ENCODE data around the gene RRAS2.
"Not testable (repeated sequence)": the region's sequence is repeated elsewhere in the genome, so short reads cannot be mapped to it uniquely, and the experiment has no call there.

Gene RRAS2

DNA sequence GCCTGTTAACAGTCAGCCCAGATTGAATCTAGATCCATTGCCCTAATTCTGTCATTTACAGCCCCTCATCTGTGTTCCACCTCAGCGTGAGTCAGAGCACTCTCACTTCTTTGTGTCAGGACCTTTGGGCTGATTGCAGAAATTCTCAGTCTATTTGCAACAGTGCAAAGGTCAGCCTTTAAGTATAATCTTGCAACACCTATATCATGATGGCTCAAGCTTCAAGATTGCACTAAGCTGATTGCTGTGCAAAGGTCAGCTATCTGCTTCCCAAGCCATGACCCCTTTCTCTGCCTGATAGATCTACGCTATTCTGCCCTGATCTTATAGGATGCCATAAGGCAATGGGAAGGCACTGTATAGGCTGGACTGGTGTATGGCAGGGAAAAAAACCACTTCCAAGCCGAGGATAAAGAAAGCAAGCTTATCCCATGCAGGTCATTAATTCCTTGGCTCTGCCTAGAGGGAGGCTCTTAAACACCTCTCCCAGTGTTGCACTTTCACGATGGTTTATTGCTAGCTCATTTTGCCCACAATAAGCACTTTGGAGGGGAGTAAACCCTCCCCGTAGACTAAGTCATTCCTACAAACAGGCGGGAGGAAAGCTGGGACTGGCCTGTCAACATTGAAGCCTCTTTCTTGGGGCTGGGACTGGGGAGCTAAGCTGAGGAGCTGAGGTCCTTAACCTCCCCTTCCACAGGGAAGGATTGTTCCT is 100.6 kb downstream of the RRAS2 start:
- no peak for DNase-seq (ENCODE audit: low spot score)

DNA sequence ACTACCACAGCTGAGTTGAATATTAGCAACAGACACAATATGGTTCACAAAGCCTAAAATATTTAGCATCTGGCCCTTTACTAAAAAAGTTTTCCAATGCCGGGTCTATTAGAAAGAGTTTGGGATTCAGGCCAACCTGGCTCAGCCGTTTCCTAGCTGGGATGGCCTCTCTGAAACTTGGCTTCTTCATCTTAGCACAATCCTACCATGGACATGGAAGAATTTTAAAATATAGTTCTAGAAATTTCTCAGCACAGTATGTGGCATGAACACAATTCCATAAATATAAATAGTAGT is 103.8 kb downstream of the RRAS2 start:
- DNase-seq (ENCODE audit: low spot score) = no peak

DNA sequence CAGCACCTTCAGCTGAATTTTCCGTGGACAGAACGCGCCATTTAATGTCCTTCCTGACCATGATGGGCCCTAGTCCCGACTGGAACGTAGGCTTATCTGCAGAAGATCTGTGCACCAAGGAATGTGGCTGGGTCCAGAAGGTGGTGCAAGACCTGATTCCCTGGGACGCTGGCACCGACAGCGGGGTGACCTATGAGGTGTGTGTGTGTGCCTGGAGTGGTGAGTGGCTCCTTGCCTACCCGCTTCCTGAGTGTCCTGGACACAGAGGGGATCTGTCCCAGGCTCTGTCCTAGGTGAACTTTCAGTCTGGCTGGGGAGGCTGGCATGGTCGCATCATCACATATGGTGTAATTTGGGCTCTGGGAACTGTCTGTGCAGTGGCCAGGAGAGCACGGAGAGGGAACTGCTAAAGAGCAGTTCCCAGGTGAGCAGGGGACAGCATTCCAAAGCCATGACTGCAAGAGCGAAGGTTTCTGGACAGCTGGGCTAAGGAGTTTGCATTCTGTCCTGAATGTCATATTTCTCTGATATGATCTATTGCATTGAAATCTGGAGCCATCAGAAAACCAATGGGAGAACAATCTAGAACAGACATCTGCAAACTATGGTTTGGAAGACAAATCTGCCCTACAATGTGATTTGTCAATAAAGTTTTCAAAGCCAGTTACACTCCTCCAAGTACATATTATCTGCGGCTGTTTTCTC is 104.3 kb downstream of the RRAS2 start:
- no peak for DNase-seq (ENCODE audit: low spot score)

DNA sequence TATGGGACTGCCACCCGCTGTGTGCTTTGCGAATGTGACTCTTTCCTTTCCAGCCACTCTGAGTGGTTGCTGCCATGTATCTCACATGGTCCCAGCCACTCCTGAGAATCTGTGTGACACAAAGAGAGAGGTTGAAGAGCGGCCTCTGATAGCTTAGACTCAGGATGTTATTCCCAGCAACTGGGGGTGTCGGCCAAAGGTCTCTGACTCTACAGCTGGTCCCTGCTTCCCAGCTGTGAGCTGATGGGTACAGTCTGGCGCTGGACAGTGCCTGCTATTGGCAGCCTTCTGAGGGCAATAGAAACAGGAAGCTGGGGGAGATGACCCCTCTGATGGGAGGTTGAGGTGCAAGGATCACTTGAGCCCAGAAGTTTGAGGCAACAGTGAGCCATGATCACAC is 105.1 kb downstream of the RRAS2 start:
- no peak for DNase-seq (ENCODE audit: low spot score)

DNA sequence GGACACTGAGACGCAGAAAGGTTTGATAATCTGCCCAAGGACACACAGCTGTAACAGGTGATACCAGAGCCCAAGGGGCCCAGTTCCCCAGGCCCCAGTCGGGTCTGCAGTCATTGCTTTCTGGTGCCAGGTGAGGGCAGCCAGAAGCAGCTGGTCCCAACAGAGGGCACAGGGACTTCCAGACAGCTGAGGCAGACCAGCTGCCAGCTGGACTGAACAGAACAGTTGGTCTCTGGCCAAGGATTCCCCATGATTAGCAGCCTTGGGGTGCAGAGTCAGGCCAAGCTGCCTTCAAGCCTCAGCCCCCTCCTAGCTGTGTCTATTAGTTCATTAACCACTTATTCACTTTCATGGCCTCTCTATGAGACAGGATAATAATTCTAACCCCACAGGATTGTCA is 105.6 kb downstream of the RRAS2 start:
- no peak for DNase-seq (ENCODE audit: low spot score)

DNA sequence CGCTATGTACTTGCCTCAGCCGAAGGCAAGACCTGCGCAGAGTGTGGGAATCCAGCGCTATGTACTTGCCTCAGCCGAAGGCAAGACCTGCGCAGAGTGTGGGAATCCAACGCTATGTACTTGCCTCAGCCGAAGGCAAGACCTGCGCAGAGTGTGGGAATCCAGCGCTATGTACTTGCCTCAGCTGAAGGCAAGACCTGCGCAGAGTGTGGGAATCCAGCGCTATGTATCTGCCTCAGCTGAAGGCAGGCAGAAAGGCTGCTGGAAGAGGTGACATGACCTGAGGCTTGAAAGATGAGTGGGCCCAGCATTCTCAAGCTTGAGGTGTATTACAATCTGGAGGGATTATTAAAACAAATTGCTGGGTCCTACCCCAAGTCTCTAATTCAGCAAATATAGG is 106.5 kb downstream of the RRAS2 start:
- not testable (repeated sequence) for DNase-seq (ENCODE audit: low spot score)

DNA sequence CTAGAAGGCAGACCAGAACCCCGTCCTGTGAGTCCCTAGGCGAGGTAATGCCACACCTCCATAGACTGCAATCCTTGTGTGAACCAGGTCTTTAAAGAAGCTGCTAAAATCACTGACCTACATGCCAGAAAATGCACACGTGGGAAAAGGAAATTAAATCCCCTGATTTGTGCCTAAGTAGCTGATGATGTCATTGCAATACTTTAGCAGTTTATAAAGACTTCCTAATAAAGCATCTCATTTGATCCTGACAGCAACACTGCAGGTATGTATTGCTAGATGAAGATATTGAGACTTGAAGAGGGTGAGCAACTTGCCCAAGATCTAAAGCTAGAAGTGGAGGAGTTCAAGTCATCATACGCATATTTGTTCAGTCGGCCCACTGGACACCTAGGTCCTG is 107.2 kb downstream of the RRAS2 start:
- DNase-seq (ENCODE audit: low spot score) = no peak

DNA sequence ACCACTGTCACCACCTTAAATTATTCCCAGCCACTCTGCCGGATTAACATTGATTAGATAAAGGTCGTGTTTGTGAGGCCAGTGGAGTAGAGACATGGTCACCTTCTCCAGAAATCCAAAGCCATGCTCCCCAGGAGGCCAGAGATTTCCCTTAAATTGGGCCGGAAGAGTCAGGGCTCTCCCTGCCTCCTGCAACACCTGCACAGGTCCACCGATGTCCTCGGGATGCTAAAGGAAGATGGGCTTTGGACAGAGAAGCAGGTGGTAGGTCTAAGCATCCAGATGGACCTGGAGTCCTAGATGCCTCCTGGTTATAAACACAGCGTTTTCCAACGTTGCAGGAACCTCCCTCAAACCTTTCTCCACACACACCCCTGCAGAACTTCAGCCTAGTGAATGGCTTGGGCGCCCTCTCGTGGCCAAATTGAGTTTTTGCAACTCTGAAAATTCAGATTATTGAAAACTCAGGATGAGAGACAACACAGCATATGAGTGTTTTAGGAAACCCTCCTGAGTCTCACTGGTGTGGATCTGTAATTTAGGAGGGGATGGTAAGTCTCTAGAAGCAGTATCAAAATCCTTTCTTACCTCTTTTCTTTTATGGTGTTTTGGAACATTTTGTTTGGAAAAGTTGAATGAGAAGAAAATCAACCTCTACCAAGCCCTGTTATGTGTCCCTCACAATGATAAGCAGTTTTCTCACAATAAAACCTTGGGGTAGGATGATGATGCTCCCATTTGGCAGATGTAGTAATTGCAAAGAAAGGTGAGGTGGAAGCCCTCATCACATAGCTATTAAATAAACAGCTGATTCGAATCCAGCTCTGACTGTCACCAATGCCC is 109.6 kb downstream of the RRAS2 start:
- peak; percentile 73 for DNase-seq (ENCODE audit: low spot score)

DNA sequence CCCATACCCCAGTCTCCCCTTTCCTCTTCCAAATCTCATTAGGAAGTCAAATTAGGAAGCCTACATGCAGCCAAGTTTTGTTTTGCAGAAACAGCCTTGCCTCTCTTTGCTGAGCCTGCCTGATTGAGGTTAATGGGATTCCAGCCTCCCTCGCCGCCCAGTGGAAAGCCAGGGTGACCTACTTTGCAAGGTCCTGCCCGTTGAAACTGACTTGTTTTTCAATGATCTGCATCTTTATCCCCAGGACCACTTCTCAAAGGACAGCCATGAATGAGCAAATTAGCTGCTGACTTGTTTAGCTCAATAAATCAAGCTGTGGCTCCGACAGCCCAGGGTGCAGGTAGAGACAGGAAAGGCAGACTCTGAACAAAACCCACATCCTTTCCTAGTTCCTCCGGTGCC is 110.4 kb downstream of the RRAS2 start:
- peak; percentile 40 for DNase-seq (ENCODE audit: low spot score)

DNA sequence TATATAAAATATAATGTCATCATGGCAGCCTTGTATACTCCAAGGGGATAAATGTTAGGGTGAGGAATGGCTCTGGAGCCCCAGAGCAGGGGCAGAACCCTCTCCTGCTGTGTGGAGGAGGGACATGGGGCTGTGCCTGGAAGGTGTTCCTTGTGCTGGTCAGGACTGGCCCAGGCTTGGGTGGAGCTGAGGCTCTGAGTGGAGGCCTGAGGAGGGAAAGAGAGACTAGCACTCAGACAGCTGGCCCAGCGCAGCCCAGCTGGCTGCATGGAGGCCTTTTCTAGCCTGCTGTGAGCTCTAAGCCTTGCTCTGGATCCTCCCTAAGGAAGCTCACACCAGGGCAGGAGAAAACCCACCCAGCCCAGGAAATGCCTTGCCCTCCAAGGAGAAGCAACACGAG is 113.5 kb downstream of the RRAS2 start:
- no peak for DNase-seq (ENCODE audit: low spot score)

DNA sequence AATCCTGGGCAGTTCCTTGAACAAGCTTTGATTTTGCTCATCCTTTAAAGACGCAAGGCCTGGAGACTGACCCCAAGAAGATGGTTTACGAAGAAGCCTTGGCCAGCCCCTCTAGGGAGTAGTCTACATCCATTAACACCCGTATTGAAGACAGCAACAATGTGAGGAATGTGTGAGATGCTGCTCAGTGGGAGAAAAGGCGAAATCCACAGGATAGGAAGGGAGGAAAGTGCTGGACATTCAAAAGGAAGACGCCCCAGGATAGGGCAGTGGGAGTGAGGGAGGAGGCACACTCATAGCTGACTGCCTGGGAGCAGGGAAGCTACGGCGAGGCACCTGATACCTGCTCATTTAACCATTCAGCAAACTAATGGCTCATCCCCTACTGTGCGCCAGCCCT is 114.1 kb downstream of the RRAS2 start:
- DNase-seq (ENCODE audit: low spot score) = no peak

DNA sequence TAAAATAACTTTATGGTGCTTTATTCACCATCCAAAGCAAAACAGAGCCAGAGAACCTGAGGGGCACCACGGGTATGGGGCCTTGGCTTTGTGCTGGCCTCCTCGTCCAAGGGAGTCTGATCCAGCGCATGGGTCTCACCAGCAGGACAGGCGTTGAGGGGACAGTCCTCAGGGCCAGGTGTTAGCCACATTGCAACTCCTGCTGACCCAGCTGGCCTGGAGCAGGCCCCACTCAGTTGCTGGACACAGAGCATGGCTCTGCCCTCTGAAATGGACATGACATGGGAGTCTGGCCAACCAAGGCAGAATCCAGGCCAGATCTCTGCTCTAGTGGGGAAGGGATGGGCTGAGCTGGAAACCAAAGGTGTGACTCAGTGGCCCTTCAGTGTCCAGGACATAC is 116.2 kb downstream of the RRAS2 start:
- DNase-seq (ENCODE audit: low spot score) = no peak

DNA sequence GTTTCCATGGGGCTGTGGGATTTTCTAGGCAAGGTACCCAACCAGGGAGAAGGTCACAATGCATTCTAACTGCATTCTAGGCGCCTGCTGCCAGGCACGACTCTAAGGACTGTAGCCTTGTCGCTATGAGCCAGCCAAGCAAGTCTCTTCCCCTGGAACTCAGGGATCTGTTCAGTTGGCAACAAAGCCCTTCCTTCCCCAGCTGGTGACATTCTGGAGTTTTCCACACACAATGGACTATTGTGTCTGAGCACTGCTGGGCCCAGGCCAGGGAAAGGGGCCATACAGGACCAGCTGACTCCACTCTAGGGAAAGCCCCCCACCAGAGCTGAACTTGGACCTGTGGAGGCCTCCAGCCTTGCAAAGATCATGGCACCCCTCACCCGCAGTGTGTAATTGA is 116.8 kb downstream of the RRAS2 start:
- DNase-seq (ENCODE audit: low spot score) = no peak

DNA sequence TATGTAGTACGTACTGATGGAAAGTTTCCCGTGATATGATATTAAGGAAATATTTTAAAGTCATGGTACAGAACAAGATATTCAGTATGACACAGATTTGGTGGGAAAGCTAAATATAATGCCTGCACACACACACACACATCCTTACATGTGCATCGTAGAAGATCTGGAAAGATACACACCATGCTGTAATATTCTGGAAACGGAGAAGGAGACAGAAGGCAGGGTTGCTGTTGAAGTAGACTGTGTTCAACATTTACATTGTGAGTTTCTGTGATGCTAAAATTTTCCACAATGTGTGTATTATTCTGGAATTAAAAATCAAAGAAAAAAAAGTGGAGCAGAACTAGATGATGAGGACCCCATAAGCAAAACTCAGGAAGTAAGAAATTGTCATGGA is 118.0 kb downstream of the RRAS2 start:
- DNase-seq (ENCODE audit: low spot score) = no peak

DNA sequence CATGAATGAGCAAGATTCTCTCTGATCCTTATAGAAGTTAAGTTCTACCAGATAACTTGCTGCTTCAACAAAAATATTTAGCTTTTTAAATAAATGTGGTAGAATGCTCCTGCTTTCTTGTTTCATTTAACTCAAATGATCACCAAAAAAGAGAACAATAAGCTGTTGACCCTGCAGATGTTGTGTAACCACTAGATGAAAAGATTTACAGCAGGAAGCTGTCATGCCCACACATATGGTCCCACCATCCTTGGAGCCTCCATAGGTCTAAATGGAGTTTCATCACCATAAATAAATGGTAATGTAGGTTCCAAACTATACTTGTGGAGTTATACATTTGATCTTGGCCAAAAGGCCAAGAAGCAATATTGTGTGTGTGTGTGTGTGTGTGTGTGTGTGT is 118.8 kb downstream of the RRAS2 start:
- DNase-seq (ENCODE audit: low spot score) = no peak

DNA sequence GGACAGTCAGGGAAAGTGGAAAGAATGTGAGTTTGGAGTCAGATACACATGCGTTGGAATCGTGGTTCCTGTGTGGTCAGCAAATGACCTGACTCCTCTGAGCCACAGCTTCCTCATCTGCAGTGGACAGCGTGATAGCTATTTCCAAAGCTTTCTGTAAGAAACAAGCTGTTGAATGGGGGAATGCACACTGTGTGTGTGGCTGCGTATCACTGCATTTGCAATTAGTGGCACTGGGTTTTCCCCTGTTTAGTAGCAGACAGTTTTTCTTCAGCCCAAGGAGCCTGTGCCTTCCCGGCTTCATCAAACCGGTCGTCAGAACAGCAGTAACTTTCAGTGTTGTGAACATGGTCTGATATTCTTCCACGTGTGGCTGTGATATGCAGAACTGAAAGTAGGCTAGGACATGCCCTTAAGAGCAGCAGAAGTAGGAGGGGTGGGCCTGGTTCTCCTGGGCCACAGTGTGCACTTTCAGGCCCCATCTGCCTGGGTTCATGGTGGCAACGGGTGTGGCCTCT is 121.5 kb downstream of the RRAS2 start:
- no peak for DNase-seq (ENCODE audit: low spot score)

DNA sequence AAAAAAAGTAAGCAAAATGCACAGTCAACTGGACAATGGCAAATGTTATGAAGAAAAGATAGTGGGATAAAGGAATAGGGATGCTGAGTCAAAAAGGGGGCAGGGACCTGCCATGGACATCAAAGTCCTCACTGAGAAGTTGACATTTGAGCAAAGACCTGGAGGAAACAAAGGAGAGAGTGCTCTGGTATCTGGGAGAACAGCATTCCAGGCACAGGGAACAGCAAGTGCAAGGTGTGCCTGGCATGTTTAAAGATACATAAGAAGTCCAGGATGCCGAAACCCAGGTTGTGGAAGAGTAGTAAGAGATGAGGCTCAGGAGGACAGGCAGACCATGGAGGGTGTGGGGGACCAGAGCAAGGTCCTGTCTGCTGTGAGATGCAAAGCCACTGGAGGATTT is 123.3 kb downstream of the RRAS2 start:
- DNase-seq (ENCODE audit: low spot score) = no peak

DNA sequence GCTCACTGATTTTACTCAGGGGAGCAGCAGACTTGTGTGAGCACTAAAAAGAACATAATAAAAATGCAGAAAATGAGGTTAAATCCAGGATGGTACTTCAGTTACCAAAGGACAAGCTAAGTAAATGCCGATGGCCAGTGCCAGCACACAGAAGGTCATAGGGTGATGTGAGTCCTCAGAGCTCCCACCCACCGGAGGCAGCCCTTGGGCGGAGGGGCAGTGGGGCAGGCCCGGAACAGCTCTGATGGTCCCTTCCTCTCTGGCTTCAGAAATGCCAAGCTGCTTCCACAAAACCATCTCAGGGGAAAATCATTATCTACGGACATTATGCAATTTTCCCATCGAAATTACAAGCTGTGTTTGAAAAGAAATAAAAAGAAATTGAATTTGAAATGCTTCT is 124.5 kb downstream of the RRAS2 start:
- no peak for DNase-seq (ENCODE audit: low spot score)

DNA sequence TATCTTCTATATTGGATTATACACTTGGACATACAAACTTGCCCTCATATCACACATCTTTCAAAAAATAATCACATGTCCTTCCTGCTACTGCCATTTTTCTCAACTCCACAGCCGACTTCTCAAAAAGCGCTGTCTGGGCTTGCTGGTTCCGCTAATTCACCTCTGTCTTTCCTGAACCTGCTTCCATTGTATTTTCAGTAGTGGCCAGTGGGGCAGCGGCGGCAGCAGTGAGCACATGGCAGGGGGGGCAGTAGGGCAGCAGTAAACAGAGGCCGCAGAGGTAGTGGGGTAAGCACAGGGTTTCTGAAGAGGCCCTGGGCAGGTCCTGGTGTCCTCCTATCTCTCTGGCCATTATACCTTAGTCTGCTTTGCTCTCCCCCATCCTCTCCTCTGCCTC is 126.3 kb downstream of the RRAS2 start:
- peak; percentile 74 for DNase-seq (ENCODE audit: low spot score)

DNA sequence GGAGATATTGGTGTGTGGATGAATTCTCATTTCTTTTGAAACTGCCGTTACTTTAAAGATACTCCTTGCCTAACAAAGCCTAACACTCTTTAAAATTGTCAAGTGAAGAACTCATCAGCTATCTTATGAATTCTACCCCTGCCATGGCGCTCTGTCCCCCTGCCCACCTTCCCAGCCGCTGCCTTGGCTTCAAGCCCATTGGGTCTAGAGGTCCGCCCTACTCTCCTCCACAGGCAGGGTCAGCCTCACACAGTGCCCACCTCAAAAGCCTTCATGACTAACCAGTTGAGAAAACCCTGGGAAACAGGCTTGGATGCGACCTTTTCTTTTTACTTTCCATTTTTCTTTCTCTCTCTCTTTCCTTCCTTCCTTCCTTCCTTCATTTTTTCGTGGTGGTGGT is 128.6 kb downstream of the RRAS2 start:
- DNase-seq (ENCODE audit: low spot score) = no peak

DNA sequence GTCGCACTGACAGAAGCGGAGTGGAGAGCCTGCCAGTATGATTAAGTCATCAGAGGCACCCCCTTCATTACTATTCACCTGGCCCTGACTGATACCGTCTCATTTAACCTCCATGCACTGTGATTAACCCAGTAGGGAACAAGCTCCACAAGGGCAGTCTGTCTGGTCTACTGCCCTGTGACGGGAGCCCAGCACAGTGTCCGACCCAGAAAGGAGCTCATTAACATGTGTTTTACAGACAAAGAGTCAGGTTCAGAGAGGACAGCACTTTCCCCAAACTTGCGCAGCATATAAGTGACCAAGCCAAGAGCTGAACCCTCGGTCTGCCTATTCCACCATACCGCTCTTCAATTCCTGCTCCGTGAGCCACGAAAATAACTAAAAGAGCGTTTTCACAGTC is 129.5 kb downstream of the RRAS2 start:
- DNase-seq (ENCODE audit: low spot score) = no peak

DNA sequence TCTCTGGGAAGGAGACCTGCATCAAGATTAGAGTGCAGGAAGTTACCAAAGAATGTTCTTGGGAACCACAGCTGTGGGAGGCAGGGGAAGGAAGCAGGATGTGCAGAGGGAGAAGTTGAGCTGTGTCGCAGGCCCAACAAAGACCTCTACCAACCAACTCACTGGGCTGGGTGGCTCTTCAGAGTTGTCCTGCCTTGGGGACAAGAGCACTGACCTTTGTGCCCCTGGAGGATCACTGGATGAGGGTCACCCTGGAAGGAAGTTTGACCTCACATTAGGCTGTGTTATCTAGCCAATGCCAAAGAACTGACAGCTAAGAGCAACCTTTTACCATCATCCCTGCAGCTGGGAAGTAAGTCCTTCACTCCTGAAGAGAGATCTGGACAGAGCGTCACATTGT is 130.6 kb downstream of the RRAS2 start:
- no peak for DNase-seq (ENCODE audit: low spot score)
